GM23338 (cell line): ENCODE data around the gene TNK2. TPM values are rescaled to one million over a fixed set of nuclear protein-coding genes. Genes with fewer than 3 reads are reported as not detected.
"Not testable (repeated sequence)": the region's sequence is repeated elsewhere in the genome, so short reads cannot be mapped to it uniquely, and the experiment has no call there.

Experiments
- ATAC-seq: fragments of 200-7000 bp; cut with Tn5 transposase; 3 replicates; pipeline ENCODE4 v1.9.1; 2020
- DNase-seq: peaks from one replicate; pipeline ENCODE4 v3.0.0-alpha.2; 2015; ENCODE audit warnings: low spot score
- H2AFZ ChIP-seq: fragments of 200-600 bp; sonication (generic); 2 replicates; pipeline ENCODE4 v1.8.0; 2016; ENCODE audit warnings: antibody characterized with exemption, mild to moderate bottlenecking, moderate library complexity
- H3F3A ChIP-seq: fragments of 200-600 bp; sonication (generic); replicated peaks from 2 replicates; pipeline ENCODE4 v1.8.0; 2017; ENCODE audit warnings: antibody characterized with exemption, mixed run types, low read depth
- H3K27ac ChIP-seq: fragments of 200-600 bp; sonication (generic); 2 replicates; pipeline ENCODE4 v1.6.1; 2016; ENCODE audit warnings: low read depth
- H3K27me3 ChIP-seq: fragments of 200-600 bp; sonication (generic); 2 replicates; pipeline ENCODE4 v1.8.0; 2016; ENCODE audit warnings: mild to moderate bottlenecking, mixed run types, moderate library complexity; ENCODE audit not compliant: insufficient read depth
- H3K36me3 ChIP-seq: fragments of 200-600 bp; sonication (generic); 2 replicates; pipeline ENCODE4 v1.8.0; 2016; ENCODE audit warnings: mild to moderate bottlenecking; ENCODE audit not compliant: insufficient read depth
- H3K4me1 ChIP-seq: fragments of 200-600 bp; sonication (generic); 2 replicates; pipeline ENCODE4 v1.8.0; 2016; ENCODE audit warnings: mild to moderate bottlenecking, moderate library complexity; ENCODE audit not compliant: insufficient read depth
- H3K4me2 ChIP-seq: fragments of 200-600 bp; sonication (generic); 2 replicates; pipeline ENCODE4 v1.7.1; 2017; ENCODE audit warnings: mixed run types
- H3K4me3 ChIP-seq: fragments of 200-600 bp; sonication (generic); 2 replicates; pipeline ENCODE4 v1.6.1; 2016; ENCODE audit warnings: mixed run types
- H3K79me2 ChIP-seq: fragments of 200-600 bp; sonication (generic); replicated peaks from 2 replicates; pipeline ENCODE4 v1.8.0; 2017; ENCODE audit warnings: mild to moderate bottlenecking; ENCODE audit not compliant: insufficient read depth
- H3K9me2 ChIP-seq: fragments of 200-600 bp; sonication (generic); 2 replicates; pipeline ENCODE4 v1.8.0; 2017; ENCODE audit not compliant: insufficient read depth
- H4K20me1 ChIP-seq: fragments of 200-600 bp; sonication (generic); replicated peaks from 2 replicates; pipeline ENCODE4 v1.8.0; 2017; ENCODE audit warnings: mild to moderate bottlenecking; ENCODE audit not compliant: insufficient read depth
- H3K27ac Mint-ChIP-seq: 2 replicates; pipeline ENCODE4 v1.8.0; 2020; ENCODE audit warnings: inconsistent platforms, mild to moderate bottlenecking, moderate library complexity, mixed read lengths
- H3K27me3 Mint-ChIP-seq: 3 replicates; pipeline ENCODE4 v1.8.0; 2022; ENCODE audit warnings: low read depth, mild to moderate bottlenecking, moderate library complexity, mixed read lengths, inconsistent platforms; ENCODE audit not compliant: insufficient read depth, poor library complexity
- H3K36me3 Mint-ChIP-seq: 3 replicates; pipeline ENCODE4 v1.8.0; 2021; ENCODE audit warnings: low read depth, mild to moderate bottlenecking, inconsistent platforms, moderate library complexity, mixed read lengths
- H3K4me1 Mint-ChIP-seq: 3 replicates; pipeline ENCODE4 v1.8.0; 2020; ENCODE audit warnings: mild to moderate bottlenecking, inconsistent platforms, mixed read lengths
- H3K4me3 Mint-ChIP-seq: 3 replicates; pipeline ENCODE4 v1.8.0; 2021; ENCODE audit warnings: moderate library complexity, mild to moderate bottlenecking, inconsistent platforms, mixed read lengths
- H3K9me3 Mint-ChIP-seq: 3 replicates; pipeline ENCODE4 v1.8.0; 2020; ENCODE audit warnings: moderate library complexity, mild to moderate bottlenecking, inconsistent platforms, mixed read lengths
- polyA plus RNA-seq: library from polyadenylated mRNA; unstranded; fragments of >200 nt; fragmentation: Nextera tagmentation; extraction: Ambion mirVana; gene quantifications from 2 replicates; pipeline ENCODE4 v1.2.1, GENCODE V29; 2016
- total RNA-seq: library from RNA; depleted of rRNA; stranded (reverse); fragments of >200 nt; shearing (Covaris generic); gene quantifications from 2 replicates; pipeline ENCODE4 v1.2.3, GENCODE V29; 2014

Gene TNK2
- total and polyA plus RNA-seq, 2 experiments from 2014 or later = 10.0 to 22.5 TPM

GRCh38 chr3:195950731-195951130 lies 42.4 kb upstream of the TNK2 start:
- H3K36me3 ChIP-seq, H3K9me2 ChIP-seq, H3K4me1 ChIP-seq, H3K27ac Mint-ChIP-seq, H3K4me2 ChIP-seq, H3K79me2 ChIP-seq, H3K27me3 Mint-ChIP-seq, H3K9me3 Mint-ChIP-seq, ATAC-seq, H2AFZ ChIP-seq, H3K4me3 Mint-ChIP-seq, H4K20me1 ChIP-seq, H3F3A ChIP-seq, H3K27ac ChIP-seq, H3K27me3 ChIP-seq, H3K4me1 Mint-ChIP-seq, DNase-seq, H3K4me3 ChIP-seq: not testable (repeated sequence)
- H3K36me3 Mint-ChIP-seq = peaks cover 17% of the 10 kb centered on the region

DNA sequence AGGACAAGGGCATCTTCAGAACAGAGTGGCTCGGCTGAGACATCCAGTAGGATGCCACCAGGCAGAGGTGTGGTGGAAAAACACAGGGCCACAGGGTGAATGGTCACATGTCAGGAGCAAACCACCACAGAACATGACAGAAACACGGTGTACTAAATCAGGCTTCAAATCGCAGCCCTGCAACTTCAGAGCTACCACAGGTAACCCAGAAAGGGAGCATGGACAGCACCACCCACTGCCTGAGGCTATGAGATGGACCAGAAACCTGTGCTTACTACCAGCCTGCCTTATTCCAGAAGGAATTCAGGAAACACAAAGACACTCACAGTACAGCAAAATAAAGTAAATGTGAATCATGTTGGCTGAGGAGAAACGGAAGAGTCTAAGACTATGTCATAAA lies 41.8 kb upstream of the TNK2 start:
- H3K27ac ChIP-seq, H3K4me3 Mint-ChIP-seq, H3K4me3 ChIP-seq, H2AFZ ChIP-seq, H3K27me3 ChIP-seq, H3K27ac Mint-ChIP-seq, H3K9me2 ChIP-seq, H3K36me3 ChIP-seq, H3K4me1 Mint-ChIP-seq, ATAC-seq, H3K4me2 ChIP-seq, H3K9me3 Mint-ChIP-seq, DNase-seq, H3K27me3 Mint-ChIP-seq, H3K4me1 ChIP-seq, H3K79me2 ChIP-seq, H4K20me1 ChIP-seq, H3F3A ChIP-seq: not testable (repeated sequence)
- peaks cover 23% of the 10 kb centered on the region for H3K36me3 Mint-ChIP-seq

DNA sequence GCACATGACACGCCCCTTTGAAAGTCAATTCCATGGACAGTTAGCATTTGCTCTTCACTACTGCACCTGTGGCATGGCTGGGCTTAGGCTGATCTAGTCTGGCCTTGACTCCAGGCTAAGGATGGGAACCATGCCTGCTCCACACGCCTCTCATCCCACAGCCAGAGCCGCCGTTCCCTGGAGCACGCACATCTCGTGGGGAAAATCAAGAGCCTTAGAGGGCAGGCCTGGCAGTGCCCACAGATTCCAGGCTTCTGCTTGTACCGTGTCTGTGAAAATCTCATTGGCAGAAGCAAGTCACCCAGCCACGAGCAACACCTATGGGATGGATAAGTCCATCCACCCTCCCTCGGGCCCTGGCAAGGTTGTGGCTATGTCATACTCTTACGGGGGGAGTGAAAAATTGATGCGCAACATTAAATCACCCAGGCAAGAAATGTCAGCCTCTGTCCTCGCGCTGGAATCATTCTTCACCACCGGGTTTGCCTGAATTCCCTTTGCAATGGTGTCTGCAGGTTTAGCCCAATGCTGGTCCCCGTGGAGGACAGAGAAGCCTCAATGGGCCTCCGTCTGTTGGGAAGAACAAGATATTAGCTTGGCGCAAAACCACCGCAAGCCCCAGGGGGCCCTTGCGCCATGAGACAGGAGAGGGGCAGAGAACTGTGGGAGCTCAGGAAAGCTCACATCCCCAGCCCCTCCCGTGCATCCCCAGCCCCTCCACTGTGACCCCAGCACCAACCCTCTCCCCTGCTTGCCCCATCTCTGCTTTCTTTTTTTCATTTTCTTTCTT lies 38.8 kb upstream of the TNK2 start:
- DNase-seq, H3K36me3 ChIP-seq, H3K79me2 ChIP-seq, H3K4me3 Mint-ChIP-seq, H3K4me1 ChIP-seq, H3K4me2 ChIP-seq, H3K9me2 ChIP-seq, H4K20me1 ChIP-seq, H3F3A ChIP-seq, H3K27ac Mint-ChIP-seq, H3K4me3 ChIP-seq, H3K27ac ChIP-seq, H3K27me3 ChIP-seq, ATAC-seq, H3K4me1 Mint-ChIP-seq, H2AFZ ChIP-seq: not testable (repeated sequence)
- peaks cover 53% of the 10 kb centered on the region for H3K36me3 Mint-ChIP-seq
- peaks cover 39% of the 10 kb centered on the region for H3K9me3 Mint-ChIP-seq
- peaks cover 19% of the 10 kb centered on the region for H3K27me3 Mint-ChIP-seq

DNA sequence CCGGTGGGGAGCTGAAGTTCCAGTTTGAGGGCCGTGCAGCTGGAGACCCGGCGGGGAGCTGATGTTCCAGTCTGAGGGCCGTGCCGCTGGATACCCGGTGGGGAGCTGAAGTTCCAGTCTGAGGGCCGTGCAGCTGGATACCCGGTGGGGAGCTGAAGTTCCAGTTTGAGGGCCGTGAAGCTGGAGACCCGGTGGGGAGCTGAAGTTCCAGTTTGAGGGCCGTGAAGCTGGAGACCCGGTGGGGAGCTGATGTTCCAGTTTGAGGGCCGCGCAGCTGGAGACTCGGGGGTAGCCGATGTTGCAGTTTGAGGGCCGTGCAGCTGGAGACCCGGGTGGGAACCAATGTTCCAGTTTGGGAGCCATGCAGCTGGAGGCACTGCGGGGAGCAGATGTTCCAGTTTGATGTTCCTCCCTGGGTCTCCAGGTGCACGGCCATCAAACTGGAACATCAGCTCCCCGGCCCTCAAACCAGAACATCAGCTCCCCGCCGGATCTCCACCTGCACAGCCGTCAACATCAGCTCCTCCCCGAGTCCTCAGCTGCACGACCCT lies 33.0 kb upstream of the TNK2 start:
- peaks cover 23% of the 10 kb centered on the region for H3K27me3 Mint-ChIP-seq
- not testable (repeated sequence) for H2AFZ ChIP-seq, H3K4me1 Mint-ChIP-seq, ATAC-seq, H3K27ac ChIP-seq, H3K4me3 ChIP-seq, H3K4me1 ChIP-seq, DNase-seq, H3K9me2 ChIP-seq, H3K4me2 ChIP-seq, H3K27me3 ChIP-seq, H3K4me3 Mint-ChIP-seq, H3K27ac Mint-ChIP-seq, H3F3A ChIP-seq, H3K79me2 ChIP-seq, H4K20me1 ChIP-seq, H3K36me3 ChIP-seq
- peaks cover 49% of the 10 kb centered on the region for H3K9me3 Mint-ChIP-seq
- peaks cover 65% of the 10 kb centered on the region for H3K36me3 Mint-ChIP-seq

- not testable (repeated sequence) for H3K9me2 ChIP-seq, H3K4me1 Mint-ChIP-seq, H3K27ac ChIP-seq, H3K4me2 ChIP-seq, H3K4me3 ChIP-seq, ATAC-seq, H4K20me1 ChIP-seq, DNase-seq, H3K4me1 ChIP-seq, H3K79me2 ChIP-seq, H3K36me3 ChIP-seq, H3K27me3 ChIP-seq, H3F3A ChIP-seq, H2AFZ ChIP-seq, H3K27ac Mint-ChIP-seq, H3K4me3 Mint-ChIP-seq
- Mint-ChIP-seq H3K9me3 (peaks cover 49% of the 10 kb centered on the region), H3K27me3 (peaks cover 23% of the 10 kb centered on the region), H3K36me3 (peaks cover 61% of the 10 kb centered on the region)
Observed at GRCh38 chr3:195940806-195941205, 32.5 kb upstream of the TNK2 start.

- not testable (repeated sequence) for H3K4me1 Mint-ChIP-seq, ATAC-seq
- peaks cover 51% of the 10 kb centered on the region for H3K36me3 Mint-ChIP-seq
Observed at GRCh38 chr3:195939526-195940470, 31.4 kb upstream of the TNK2 start.

More at GRCh38 chr3:195939526-195940470, 31.4 kb upstream of the TNK2 start:
- H3K27me3 ChIP-seq, H3K4me1 ChIP-seq, H3K9me2 ChIP-seq, DNase-seq, H4K20me1 ChIP-seq, H2AFZ ChIP-seq, H3K79me2 ChIP-seq, H3F3A ChIP-seq, H3K27ac Mint-ChIP-seq, H3K27ac ChIP-seq, H3K4me2 ChIP-seq, H3K4me3 Mint-ChIP-seq, H3K4me3 ChIP-seq, H3K36me3 ChIP-seq: not testable (repeated sequence)
- peaks cover 20% of the 10 kb centered on the region for H3K27me3 Mint-ChIP-seq
- peaks cover 40% of the 10 kb centered on the region for H3K9me3 Mint-ChIP-seq
